Measurements from ENCODE around the gene UNC5B. TPM values are rescaled to one million over a fixed set of nuclear protein-coding genes. Genes with fewer than 3 reads are reported as not detected.

Gene UNC5B
- total RNA-seq, 1 experiment from 2014 or later: 0.34 TPM

- no peak for DNase-seq (ENCODE audit: low read depth)
Observed at GRCh38 chr10:71253981-71254818, 41.8 kb downstream of the UNC5B start.

- DNase-seq (ENCODE audit: low read depth): no peak
Observed at GRCh38 chr10:71254834-71255549, 42.6 kb downstream of the UNC5B start.

GRCh38 chr10:71255550-71255807 lies 43.1 kb downstream of the UNC5B start:
- no peak for DNase-seq (ENCODE audit: low read depth)

GRCh38 chr10:71255808-71256660 lies 43.7 kb downstream of the UNC5B start:
- DNase-seq (ENCODE audit: low read depth): peak; percentile 88

GRCh38 chr10:71256661-71257318 lies 44.4 kb downstream of the UNC5B start:
- no peak for DNase-seq (ENCODE audit: low read depth)

- DNase-seq (ENCODE audit: low read depth): no peak
Observed at GRCh38 chr10:71257319-71257997, 45.1 kb downstream of the UNC5B start.

- DNase-seq (ENCODE audit: low read depth): no peak
Observed at GRCh38 chr10:71258046-71258445, 45.7 kb downstream of the UNC5B start.

- no peak for DNase-seq (ENCODE audit: low read depth)
Observed at GRCh38 chr10:71258446-71259145, 46.2 kb downstream of the UNC5B start.

GRCh38 chr10:71259282-71259681 lies 46.9 kb downstream of the UNC5B start:
- no peak for DNase-seq (ENCODE audit: low read depth)

- no peak for DNase-seq (ENCODE audit: low read depth)
Observed at GRCh38 chr10:71259815-71260501, 47.6 kb downstream of the UNC5B start.

- peak; percentile 43 for DNase-seq (ENCODE audit: low read depth)
Observed at GRCh38 chr10:71260622-71261325, 48.4 kb downstream of the UNC5B start.

- no peak for DNase-seq (ENCODE audit: low read depth)
Observed at GRCh38 chr10:71262027-71262426, 49.7 kb downstream of the UNC5B start.

- no peak for DNase-seq (ENCODE audit: low read depth)
Observed at GRCh38 chr10:71262817-71263216, 50.4 kb downstream of the UNC5B start.

GRCh38 chr10:71263376-71263775 lies 51.0 kb downstream of the UNC5B start:
- no peak for DNase-seq (ENCODE audit: low read depth)

GRCh38 chr10:71264345-71265200 lies 52.2 kb downstream of the UNC5B start:
- no peak for DNase-seq (ENCODE audit: low read depth)

- no peak for DNase-seq (ENCODE audit: low read depth)
Observed at GRCh38 chr10:71265201-71265575, 52.8 kb downstream of the UNC5B start.

GRCh38 chr10:71265618-71266146 lies 53.3 kb downstream of the UNC5B start:
- no peak for DNase-seq (ENCODE audit: low read depth)
